Measurements from ENCODE around the gene KCNMA1.

DNA sequence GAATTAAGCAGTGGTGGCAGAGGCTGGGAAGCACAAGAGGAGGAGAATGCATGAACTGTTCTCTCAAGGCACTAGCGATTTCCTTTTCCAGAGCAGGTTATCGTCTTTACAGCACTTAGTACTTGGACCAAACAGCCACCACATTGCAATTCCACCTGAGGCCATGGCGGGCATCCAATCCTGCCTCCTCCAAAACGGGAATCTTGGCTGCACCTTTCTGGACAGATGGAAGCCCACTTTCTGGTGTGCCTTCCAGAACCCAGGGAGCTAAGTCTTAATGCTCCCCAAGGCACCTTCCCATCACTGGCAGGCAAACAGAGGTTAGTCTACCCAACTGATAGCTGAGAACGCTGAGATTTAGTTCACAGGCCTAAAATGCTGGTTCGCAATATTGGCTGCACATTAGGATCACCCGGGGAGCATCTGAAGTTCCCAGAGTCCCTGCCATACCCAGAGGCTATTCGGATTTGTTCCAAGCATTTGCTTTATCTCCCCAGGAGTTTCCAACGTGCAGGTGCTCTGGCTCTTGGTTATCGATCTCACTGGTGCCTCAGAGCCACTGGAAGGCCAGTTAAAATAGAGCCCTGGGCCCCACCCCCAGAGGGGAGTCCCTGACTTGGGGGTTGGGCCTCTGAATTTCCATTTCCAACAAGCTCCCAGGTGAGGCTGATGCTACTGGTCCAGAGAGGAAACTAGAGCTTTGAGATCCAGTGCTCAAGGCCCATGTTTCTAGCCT lies 62.2 kb downstream of the KCNMA1 start:
- TF ChIP-seq RXRA (IDR thresholded peaks at IDR 0.05; ENCODE audit: borderline replicate concordance, low read depth) = no peak
- TF ChIP-seq, protein P1, sequence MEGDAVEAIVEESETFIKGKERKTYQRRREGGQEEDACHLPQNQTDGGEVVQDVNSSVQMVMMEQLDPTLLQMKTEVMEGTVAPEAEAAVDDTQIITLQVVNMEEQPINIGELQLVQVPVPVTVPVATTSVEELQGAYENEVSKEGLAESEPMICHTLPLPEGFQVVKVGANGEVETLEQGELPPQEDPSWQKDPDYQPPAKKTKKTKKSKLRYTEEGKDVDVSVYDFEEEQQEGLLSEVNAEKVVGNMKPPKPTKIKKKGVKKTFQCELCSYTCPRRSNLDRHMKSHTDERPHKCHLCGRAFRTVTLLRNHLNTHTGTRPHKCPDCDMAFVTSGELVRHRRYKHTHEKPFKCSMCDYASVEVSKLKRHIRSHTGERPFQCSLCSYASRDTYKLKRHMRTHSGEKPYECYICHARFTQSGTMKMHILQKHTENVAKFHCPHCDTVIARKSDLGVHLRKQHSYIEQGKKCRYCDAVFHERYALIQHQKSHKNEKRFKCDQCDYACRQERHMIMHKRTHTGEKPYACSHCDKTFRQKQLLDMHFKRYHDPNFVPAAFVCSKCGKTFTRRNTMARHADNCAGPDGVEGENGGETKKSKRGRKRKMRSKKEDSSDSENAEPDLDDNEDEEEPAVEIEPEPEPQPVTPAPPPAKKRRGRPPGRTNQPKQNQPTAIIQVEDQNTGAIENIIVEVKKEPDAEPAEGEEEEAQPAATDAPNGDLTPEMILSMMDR (IDR thresholded peaks at IDR 0.05) = no peak
- TF ChIP-seq, protein P2, sequence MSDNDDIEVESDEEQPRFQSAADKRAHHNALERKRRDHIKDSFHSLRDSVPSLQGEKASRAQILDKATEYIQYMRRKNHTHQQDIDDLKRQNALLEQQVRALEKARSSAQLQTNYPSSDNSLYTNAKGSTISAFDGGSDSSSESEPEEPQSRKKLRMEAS (IDR thresholded peaks at IDR 0.05; ENCODE audit: low read depth) = no peak
- no peak for TF ChIP-seq MXI1 (IDR thresholded peaks at IDR 0.05; ENCODE audit: low read depth, low read length)
- no peak for TF ChIP-seq RFX5 (IDR thresholded peaks at IDR 0.05; ENCODE audit: low read length)
- TF ChIP-seq POLR2AphosphoS5 (IDR thresholded peaks at IDR 0.05; ENCODE audit: low read depth, low read length) = no peak
- TF ChIP-seq, protein P3, sequence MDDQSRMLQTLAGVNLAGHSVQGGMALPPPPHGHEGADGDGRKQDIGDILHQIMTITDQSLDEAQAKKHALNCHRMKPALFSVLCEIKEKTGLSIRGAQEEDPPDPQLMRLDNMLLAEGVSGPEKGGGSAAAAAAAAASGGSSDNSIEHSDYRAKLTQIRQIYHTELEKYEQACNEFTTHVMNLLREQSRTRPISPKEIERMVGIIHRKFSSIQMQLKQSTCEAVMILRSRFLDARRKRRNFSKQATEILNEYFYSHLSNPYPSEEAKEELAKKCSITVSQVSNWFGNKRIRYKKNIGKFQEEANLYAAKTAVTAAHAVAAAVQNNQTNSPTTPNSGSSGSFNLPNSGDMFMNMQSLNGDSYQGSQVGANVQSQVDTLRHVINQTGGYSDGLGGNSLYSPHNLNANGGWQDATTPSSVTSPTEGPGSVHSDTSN (IDR thresholded peaks at IDR 0.05) = no peak
- TF ChIP-seq, protein P4, sequence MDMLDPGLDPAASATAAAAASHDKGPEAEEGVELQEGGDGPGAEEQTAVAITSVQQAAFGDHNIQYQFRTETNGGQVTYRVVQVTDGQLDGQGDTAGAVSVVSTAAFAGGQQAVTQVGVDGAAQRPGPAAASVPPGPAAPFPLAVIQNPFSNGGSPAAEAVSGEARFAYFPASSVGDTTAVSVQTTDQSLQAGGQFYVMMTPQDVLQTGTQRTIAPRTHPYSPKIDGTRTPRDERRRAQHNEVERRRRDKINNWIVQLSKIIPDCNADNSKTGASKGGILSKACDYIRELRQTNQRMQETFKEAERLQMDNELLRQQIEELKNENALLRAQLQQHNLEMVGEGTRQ (IDR thresholded peaks at IDR 0.05; ENCODE audit: borderline replicate concordance, low read depth, low read length) = no peak
- no peak for TF ChIP-seq NFIC (IDR thresholded peaks at IDR 0.05; ENCODE audit: borderline replicate concordance)
- no peak for TF ChIP-seq JUND (IDR thresholded peaks at IDR 0.05)
- TF ChIP-seq GABPA (IDR thresholded peaks at IDR 0.05; ENCODE audit: low read depth) = no peak

All from SK-N-SH (cell line).